Vagina (tissue), 2 donors: ENCODE data around the gene CYB5R4.

Experiments used
- POLR2AphosphoS5 ChIP-seq, 2 donors: sonication (generic); formaldehyde crosslinking; IDR thresholded peaks; one replicate each; pipeline ENCODE4 v1.9.0; 2017; ENCODE audit warnings: antibody characterized with exemption in 2 of 2, mild to moderate bottlenecking in 2 of 2, low read depth in 1 of 2; ENCODE audit not compliant: insufficient read depth in 1 of 2
- TF ChIP-seq, protein P1 (sequence below), 3 experiments: fragments of 450-650 bp in 2 of 3; fragments of 200-600 bp in 1 of 3; sonication (generic) in 1 of 3; IDR thresholded peaks; one replicate each; pipeline ENCODE4 v1.5.1; 2017 to 2019; ENCODE audit warnings: antibody characterized with exemption in 3 of 3, mild to moderate bottlenecking in 2 of 3, moderate library complexity in 2 of 3

DNA sequence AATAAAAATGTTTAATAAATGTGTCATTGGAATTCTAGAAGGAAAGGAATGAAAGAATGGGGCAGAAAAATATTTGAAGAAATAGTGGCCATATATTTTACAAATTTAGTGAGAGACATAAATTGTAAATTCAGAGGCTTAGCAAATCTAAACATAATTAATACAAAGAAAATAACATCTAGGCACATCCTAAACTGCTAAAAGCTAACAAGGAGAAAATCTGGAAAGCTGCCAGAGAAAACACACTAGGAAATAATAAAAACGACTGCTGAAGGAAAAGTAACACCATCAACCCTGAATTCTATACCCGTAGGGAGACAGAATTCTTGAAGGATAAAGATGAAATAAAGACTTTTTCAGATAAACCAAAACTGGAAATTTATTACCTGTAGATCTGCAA lies 23.8 kb downstream of the CYB5R4 start:
- TF ChIP-seq, protein P1, sequence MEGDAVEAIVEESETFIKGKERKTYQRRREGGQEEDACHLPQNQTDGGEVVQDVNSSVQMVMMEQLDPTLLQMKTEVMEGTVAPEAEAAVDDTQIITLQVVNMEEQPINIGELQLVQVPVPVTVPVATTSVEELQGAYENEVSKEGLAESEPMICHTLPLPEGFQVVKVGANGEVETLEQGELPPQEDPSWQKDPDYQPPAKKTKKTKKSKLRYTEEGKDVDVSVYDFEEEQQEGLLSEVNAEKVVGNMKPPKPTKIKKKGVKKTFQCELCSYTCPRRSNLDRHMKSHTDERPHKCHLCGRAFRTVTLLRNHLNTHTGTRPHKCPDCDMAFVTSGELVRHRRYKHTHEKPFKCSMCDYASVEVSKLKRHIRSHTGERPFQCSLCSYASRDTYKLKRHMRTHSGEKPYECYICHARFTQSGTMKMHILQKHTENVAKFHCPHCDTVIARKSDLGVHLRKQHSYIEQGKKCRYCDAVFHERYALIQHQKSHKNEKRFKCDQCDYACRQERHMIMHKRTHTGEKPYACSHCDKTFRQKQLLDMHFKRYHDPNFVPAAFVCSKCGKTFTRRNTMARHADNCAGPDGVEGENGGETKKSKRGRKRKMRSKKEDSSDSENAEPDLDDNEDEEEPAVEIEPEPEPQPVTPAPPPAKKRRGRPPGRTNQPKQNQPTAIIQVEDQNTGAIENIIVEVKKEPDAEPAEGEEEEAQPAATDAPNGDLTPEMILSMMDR (IDR thresholded peaks at IDR 0.05), result no peak
- no peak for TF ChIP-seq POLR2AphosphoS5 (IDR thresholded peaks at IDR 0.05; ENCODE audit: insufficient read depth in 1 of 2, low read depth in 1 of 2)
